ENCODE measurements around the gene ZSCAN9.

Gene ZSCAN9

GRCh38 chr6:28251661-28252008, 26.6 kb downstream of the ZSCAN9 start:
- Histone ChIP-seq H3K4me1 (ENCODE audit: control insufficient read depth, insufficient read depth, low read length, unreplicated experiment) (peaks cover 25% of the 10 kb centered on the region), H3K79me2 (ENCODE audit: control insufficient read depth, insufficient read depth, low read length, unreplicated experiment) (peaks cover 12% of the 10 kb centered on the region), H3K27ac (ENCODE audit: low read depth, low read length) (no peak overlapping the region), H3K27me3 (ENCODE audit: insufficient read depth, low read length) (no peaks in the 10 kb centered on the region), H3K36me3 (ENCODE audit: insufficient read depth, low read length) (peaks cover 5% of the 10 kb centered on the region; the same call in 1 of the 2 replicates), H2AFZ (ENCODE audit: low read length, unreplicated experiment) (peak overlapping the region; percentile 91), H3K4me3 (ENCODE audit: low read depth, low read length) (peak overlapping the region; percentile 92)

GRCh38 chr6:28252009-28252975, 27.2 kb downstream of the ZSCAN9 start, which contains the start of gene ZKSCAN4:
Gene ZKSCAN4 (minus strand): TSS chr6:28252269. CDS start chr6:28251980, 289 bp downstream.
- peak within 1 kb of the TSS; percentile 92 for H3K4me3 ChIP-seq (ENCODE audit: low read depth, low read length)
- no peaks in the 10 kb centered on the region for H3K27me3 ChIP-seq (ENCODE audit: insufficient read depth, low read length)
- no peaks in the 10 kb centered on the region for H3K36me3 ChIP-seq (ENCODE audit: insufficient read depth, low read length)
- peaks cover 25% of the 10 kb centered on the region for H3K4me1 ChIP-seq (ENCODE audit: control insufficient read depth, insufficient read depth, low read length, unreplicated experiment)
- H3K27ac ChIP-seq (ENCODE audit: low read depth, low read length), result no peak within 1 kb of the TSS; the same call in 1 of the 2 replicates
- peak within 1 kb of the TSS; percentile 94 for H2AFZ ChIP-seq (ENCODE audit: low read length, unreplicated experiment)
- H3K79me2 ChIP-seq (ENCODE audit: control insufficient read depth, insufficient read depth, low read length, unreplicated experiment), result peaks cover 12% of the 10 kb centered on the region

GRCh38 chr6:28254121-28254519, 29.0 kb downstream of the ZSCAN9 start:
- Histone ChIP-seq H2AFZ (ENCODE audit: low read length, unreplicated experiment) (peak overlapping the region; percentile 28), H3K36me3 (ENCODE audit: insufficient read depth, low read length) (no peaks in the 10 kb centered on the region), H3K4me3 (ENCODE audit: low read depth, low read length) (no peak overlapping the region), H3K4me1 (ENCODE audit: control insufficient read depth, insufficient read depth, low read length, unreplicated experiment) (peaks cover 25% of the 10 kb centered on the region), H3K27ac (ENCODE audit: low read depth, low read length) (no peak overlapping the region), H3K27me3 (ENCODE audit: insufficient read depth, low read length) (no peaks in the 10 kb centered on the region), H3K79me2 (ENCODE audit: control insufficient read depth, insufficient read depth, low read length, unreplicated experiment) (peaks cover 12% of the 10 kb centered on the region)

GRCh38 chr6:28257042-28257441, 32.0 kb downstream of the ZSCAN9 start:
- Histone ChIP-seq H3K27me3 (ENCODE audit: insufficient read depth, low read length) (no peaks in the 10 kb centered on the region), H3K79me2 (ENCODE audit: control insufficient read depth, insufficient read depth, low read length, unreplicated experiment) (no peaks in the 10 kb centered on the region)

GRCh38 chr6:28258877-28259777, 34.1 kb downstream of the ZSCAN9 start, which contains the start of gene NKAPL:
Gene NKAPL (plus strand): TSS chr6:28259297. CDS start chr6:28259372, 75 bp downstream.
- no peaks in the 10 kb centered on the region for H3K27me3 ChIP-seq (ENCODE audit: insufficient read depth, low read length)
- H3K79me2 ChIP-seq (ENCODE audit: control insufficient read depth, insufficient read depth, low read length, unreplicated experiment), result no peaks in the 10 kb centered on the region
- H3K4me3 ChIP-seq (ENCODE audit: low read depth, low read length), result peak within 1 kb of the TSS; percentile 43; the same call in 1 of the 2 replicates
- H3K36me3 ChIP-seq (ENCODE audit: insufficient read depth, low read length), result no peaks in the 10 kb centered on the region
- no peak within 1 kb of the TSS for H3K27ac ChIP-seq (ENCODE audit: low read depth, low read length)
- peaks cover under 1% of the 10 kb centered on the region for H3K4me1 ChIP-seq (ENCODE audit: control insufficient read depth, insufficient read depth, low read length, unreplicated experiment)
- peak within 1 kb of the TSS; percentile 92 for H2AFZ ChIP-seq (ENCODE audit: low read length, unreplicated experiment)

More at GRCh38 chr6:28257042-28257441, 32.0 kb downstream of the ZSCAN9 start:
- H2AFZ ChIP-seq (ENCODE audit: low read length, unreplicated experiment), result no peak overlapping the region
- H3K4me3 ChIP-seq (ENCODE audit: low read depth, low read length), result no peak overlapping the region
- no peaks in the 10 kb centered on the region for H3K36me3 ChIP-seq (ENCODE audit: insufficient read depth, low read length)
- H3K27ac ChIP-seq (ENCODE audit: low read depth, low read length), result no peak overlapping the region
- peaks cover 20% of the 10 kb centered on the region for H3K4me1 ChIP-seq (ENCODE audit: control insufficient read depth, insufficient read depth, low read length, unreplicated experiment)

GRCh38 chr6:28263922-28264321, 38.8 kb downstream of the ZSCAN9 start:
- H3K79me2 ChIP-seq (ENCODE audit: control insufficient read depth, insufficient read depth, low read length, unreplicated experiment), result peaks cover 13% of the 10 kb centered on the region
- no peaks in the 10 kb centered on the region for H3K27me3 ChIP-seq (ENCODE audit: insufficient read depth, low read length)
- no peaks in the 10 kb centered on the region for H3K36me3 ChIP-seq (ENCODE audit: insufficient read depth, low read length)
- H3K27ac ChIP-seq (ENCODE audit: low read depth, low read length), result no peak overlapping the region
- no peak overlapping the region for H3K4me3 ChIP-seq (ENCODE audit: low read depth, low read length)
- peak overlapping the region; percentile 2 for H2AFZ ChIP-seq (ENCODE audit: low read length, unreplicated experiment)
- H3K4me1 ChIP-seq (ENCODE audit: control insufficient read depth, insufficient read depth, low read length, unreplicated experiment), result peaks cover 14% of the 10 kb centered on the region

- no peak overlapping the region for H3K4me3 ChIP-seq (ENCODE audit: low read depth, low read length)
- H3K4me1 ChIP-seq (ENCODE audit: control insufficient read depth, insufficient read depth, low read length, unreplicated experiment), result peaks cover 18% of the 10 kb centered on the region
- no peaks in the 10 kb centered on the region for H3K36me3 ChIP-seq (ENCODE audit: insufficient read depth, low read length)
- no peaks in the 10 kb centered on the region for H3K27me3 ChIP-seq (ENCODE audit: insufficient read depth, low read length)
- H2AFZ ChIP-seq (ENCODE audit: low read length, unreplicated experiment), result peak overlapping the region; percentile 15
- no peak overlapping the region for H3K27ac ChIP-seq (ENCODE audit: low read depth, low read length)
- peaks cover 13% of the 10 kb centered on the region for H3K79me2 ChIP-seq (ENCODE audit: control insufficient read depth, insufficient read depth, low read length, unreplicated experiment)
Observed at GRCh38 chr6:28264834-28265401, 39.8 kb downstream of the ZSCAN9 start.

GRCh38 chr6:28266563-28266961, 41.5 kb downstream of the ZSCAN9 start:
- Histone ChIP-seq H3K27ac (ENCODE audit: low read depth, low read length) (peak overlapping the region; percentile 32), H3K27me3 (ENCODE audit: insufficient read depth, low read length) (no peaks in the 10 kb centered on the region), H3K79me2 (ENCODE audit: control insufficient read depth, insufficient read depth, low read length, unreplicated experiment) (peaks cover 25% of the 10 kb centered on the region), H3K36me3 (ENCODE audit: insufficient read depth, low read length) (0 out of 2 replicates have a peak, but pooled peaks cover 3% of the 10 kb centered on the region), H3K4me1 (ENCODE audit: control insufficient read depth, insufficient read depth, low read length, unreplicated experiment) (peaks cover 18% of the 10 kb centered on the region), H2AFZ (ENCODE audit: low read length, unreplicated experiment) (peak overlapping the region; percentile 86), H3K4me3 (ENCODE audit: low read depth, low read length) (peak overlapping the region; percentile 85)

GRCh38 chr6:28266962-28267694, 42.1 kb downstream of the ZSCAN9 start, which contains the start of gene ZSCAN26:
Gene ZSCAN26 (plus strand): TSS chr6:28267143. CDS start chr6:28271920, 4,777 bp downstream.
- peak within 1 kb of the TSS; percentile 85 for H3K4me3 ChIP-seq (ENCODE audit: low read depth, low read length)
- H3K79me2 ChIP-seq (ENCODE audit: control insufficient read depth, insufficient read depth, low read length, unreplicated experiment), result peaks cover 25% of the 10 kb centered on the region
- no peaks in the 10 kb centered on the region for H3K27me3 ChIP-seq (ENCODE audit: insufficient read depth, low read length)
- H2AFZ ChIP-seq (ENCODE audit: low read length, unreplicated experiment), result peak within 1 kb of the TSS; percentile 86
- peak within 1 kb of the TSS; percentile 32 for H3K27ac ChIP-seq (ENCODE audit: low read depth, low read length)
- 0 out of 2 replicates have a peak, but pooled peaks cover 3% of the 10 kb centered on the region for H3K36me3 ChIP-seq (ENCODE audit: insufficient read depth, low read length)
- peaks cover 18% of the 10 kb centered on the region for H3K4me1 ChIP-seq (ENCODE audit: control insufficient read depth, insufficient read depth, low read length, unreplicated experiment)

Measured in ACC112 (cell line).